WTC11 (cell line): Measurements from ENCODE around the gene ALK.

Source experiments
- CREM ChIP-seq: sonication (generic); formaldehyde crosslinking; IDR thresholded peaks from 2 replicates; pipeline ENCODE4 v1.8.1; 2022; ENCODE audit warnings: mild to moderate bottlenecking, missing genetic modification reagents, moderate library complexity
- ETV6 ChIP-seq: sonication (generic); formaldehyde crosslinking; IDR thresholded peaks from 2 replicates; pipeline ENCODE4 v1.8.1; 2022; ENCODE audit warnings: mild to moderate bottlenecking, missing genetic modification reagents
- TEAD4 ChIP-seq: sonication (generic); formaldehyde crosslinking; IDR thresholded peaks from 2 replicates; pipeline ENCODE4 v1.8.0; 2022; ENCODE audit warnings: mild to moderate bottlenecking, missing genetic modification reagents
- TF ChIP-seq, protein P1 (sequence below): fragments of 200-600 bp; IDR thresholded peaks from 2 replicates; pipeline ENCODE4 v1.8.0; 2022; ENCODE audit warnings: antibody characterized with exemption
- TF ChIP-seq, protein P2 (sequence below): sonication (generic); formaldehyde crosslinking; conservative IDR thresholded peaks from 2 replicates; pipeline ENCODE4 v1.8.1; 2022; ENCODE audit warnings: mild to moderate bottlenecking, missing genetic modification reagents
- TF ChIP-seq, protein P3 (sequence below): sonication (generic); formaldehyde crosslinking; IDR thresholded peaks from 2 replicates; pipeline ENCODE4 v1.8.0; 2022; ENCODE audit warnings: mild to moderate bottlenecking, missing genetic modification reagents
- TF ChIP-seq, protein P4 (sequence below): sonication (generic); formaldehyde crosslinking; IDR thresholded peaks from 2 replicates; pipeline ENCODE4 v1.8.1; 2023; ENCODE audit warnings: mild to moderate bottlenecking, missing genetic modification reagents, moderate library complexity

DNA sequence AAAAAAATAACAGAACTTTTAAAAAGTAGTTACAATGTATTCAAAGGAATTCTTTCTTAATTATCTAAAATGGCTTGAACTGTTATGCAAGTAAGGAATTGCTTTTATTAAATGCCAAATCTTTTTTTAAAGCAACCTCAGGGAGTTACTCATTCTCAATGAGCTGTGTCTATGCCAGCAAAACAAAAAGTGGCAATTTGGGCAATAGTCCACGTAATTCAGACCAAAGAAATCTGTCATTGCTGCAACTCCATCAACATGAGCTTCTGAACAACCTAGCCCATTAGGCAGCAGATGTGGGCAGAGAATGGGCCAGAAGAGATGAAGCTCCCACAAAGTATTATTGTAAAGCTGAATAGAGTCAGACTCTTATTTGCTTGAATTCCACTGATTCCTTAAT is 118.4 kb downstream of the ALK start:
- TF ChIP-seq, protein P1, sequence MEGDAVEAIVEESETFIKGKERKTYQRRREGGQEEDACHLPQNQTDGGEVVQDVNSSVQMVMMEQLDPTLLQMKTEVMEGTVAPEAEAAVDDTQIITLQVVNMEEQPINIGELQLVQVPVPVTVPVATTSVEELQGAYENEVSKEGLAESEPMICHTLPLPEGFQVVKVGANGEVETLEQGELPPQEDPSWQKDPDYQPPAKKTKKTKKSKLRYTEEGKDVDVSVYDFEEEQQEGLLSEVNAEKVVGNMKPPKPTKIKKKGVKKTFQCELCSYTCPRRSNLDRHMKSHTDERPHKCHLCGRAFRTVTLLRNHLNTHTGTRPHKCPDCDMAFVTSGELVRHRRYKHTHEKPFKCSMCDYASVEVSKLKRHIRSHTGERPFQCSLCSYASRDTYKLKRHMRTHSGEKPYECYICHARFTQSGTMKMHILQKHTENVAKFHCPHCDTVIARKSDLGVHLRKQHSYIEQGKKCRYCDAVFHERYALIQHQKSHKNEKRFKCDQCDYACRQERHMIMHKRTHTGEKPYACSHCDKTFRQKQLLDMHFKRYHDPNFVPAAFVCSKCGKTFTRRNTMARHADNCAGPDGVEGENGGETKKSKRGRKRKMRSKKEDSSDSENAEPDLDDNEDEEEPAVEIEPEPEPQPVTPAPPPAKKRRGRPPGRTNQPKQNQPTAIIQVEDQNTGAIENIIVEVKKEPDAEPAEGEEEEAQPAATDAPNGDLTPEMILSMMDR, result no peak
- TF ChIP-seq CREM (CRISPR knock-in tag) (no peak), TEAD4 (CRISPR knock-in tag) (no peak), ETV6 (CRISPR knock-in tag) (no peak)
- TF ChIP-seq, protein P2, sequence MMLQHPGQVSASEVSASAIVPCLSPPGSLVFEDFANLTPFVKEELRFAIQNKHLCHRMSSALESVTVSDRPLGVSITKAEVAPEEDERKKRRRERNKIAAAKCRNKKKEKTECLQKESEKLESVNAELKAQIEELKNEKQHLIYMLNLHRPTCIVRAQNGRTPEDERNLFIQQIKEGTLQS, result no peak
- TF ChIP-seq, protein P3, sequence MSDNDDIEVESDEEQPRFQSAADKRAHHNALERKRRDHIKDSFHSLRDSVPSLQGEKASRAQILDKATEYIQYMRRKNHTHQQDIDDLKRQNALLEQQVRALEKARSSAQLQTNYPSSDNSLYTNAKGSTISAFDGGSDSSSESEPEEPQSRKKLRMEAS (CRISPR knock-in tag), result no peak
- TF ChIP-seq, protein P4, sequence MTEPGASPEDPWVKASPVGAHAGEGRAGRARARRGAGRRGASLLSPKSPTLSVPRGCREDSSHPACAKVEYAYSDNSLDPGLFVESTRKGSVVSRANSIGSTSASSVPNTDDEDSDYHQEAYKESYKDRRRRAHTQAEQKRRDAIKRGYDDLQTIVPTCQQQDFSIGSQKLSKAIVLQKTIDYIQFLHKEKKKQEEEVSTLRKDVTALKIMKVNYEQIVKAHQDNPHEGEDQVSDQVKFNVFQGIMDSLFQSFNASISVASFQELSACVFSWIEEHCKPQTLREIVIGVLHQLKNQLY (CRISPR knock-in tag), result no peak
